ENCODE data around the gene LMNA.

LMNA gene

DNA sequence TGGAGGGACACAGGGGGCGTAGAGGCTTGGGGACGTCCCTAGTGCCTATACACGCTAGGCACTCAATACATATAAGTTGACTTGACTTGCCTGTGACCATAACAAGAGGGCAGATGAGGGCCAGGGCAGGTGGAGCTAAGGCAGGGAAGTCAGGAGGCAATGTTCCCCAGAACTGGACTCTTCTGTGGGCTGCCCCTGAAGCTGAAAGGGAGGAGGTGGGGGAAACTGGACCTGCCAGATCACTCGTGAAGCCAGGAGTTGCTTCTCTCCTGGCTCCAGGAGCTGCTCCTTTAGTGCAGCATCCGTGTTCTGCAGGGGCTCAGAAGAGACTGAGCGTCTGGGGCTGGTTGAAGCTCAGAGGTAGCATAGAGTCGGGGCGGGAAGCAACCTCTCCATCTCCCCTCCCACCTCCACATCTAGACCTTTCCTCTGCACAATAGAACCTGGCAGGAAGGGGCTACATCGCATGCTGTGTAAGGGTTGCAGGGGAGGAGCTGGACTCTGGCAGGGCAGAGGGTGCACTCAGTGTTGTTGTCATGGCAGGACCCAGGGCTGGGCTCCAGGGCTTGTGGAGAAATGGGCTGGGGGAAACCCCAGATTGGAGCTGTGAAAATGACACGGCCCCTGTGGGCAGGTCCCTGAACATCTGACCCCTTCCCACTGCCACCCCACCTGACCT lies 36.0 kb downstream of the LMNA start:
- Histone ChIP-seq H3K79me1 (ENCODE audit: low read length) (peaks cover 5% of the 10 kb centered on the region), H2AFZ (ENCODE audit: insufficient read depth, low read length, poor library complexity) (no peak overlapping the region), H3K18ac (ENCODE audit: low read length) (no peak overlapping the region), H3K23ac (ENCODE audit: low read length) (no peak overlapping the region), H3K79me2 (ENCODE audit: control insufficient read depth, insufficient read depth, low read length, poor library complexity) (no peaks in the 10 kb centered on the region), H3K4me2 (ENCODE audit: low read length) (no peak overlapping the region), H3K9me3 (ENCODE audit: insufficient read depth, low read depth, low read length) (no peaks in the 10 kb centered on the region), H4K91ac (ENCODE audit: low read depth, low read length) (no peak overlapping the region), H2BK5ac (ENCODE audit: low read depth, low read length, poor library complexity) (no peak overlapping the region), H3K14ac (ENCODE audit: low read length) (no peak overlapping the region), H3K27ac (ENCODE audit: low read depth, low read length) (no peak overlapping the region), H3K4ac (ENCODE audit: low read depth, low read length) (no peak overlapping the region), H4K8ac (ENCODE audit: low read depth, low read length) (no peak overlapping the region), H2BK12ac (ENCODE audit: low read length) (no peak overlapping the region), H2BK120ac (ENCODE audit: insufficient read depth, low read length, poor library complexity) (no peak overlapping the region), H3K36me3 (ENCODE audit: control insufficient read depth in 1 of 2, insufficient read depth in 2 of 2, low read length in 2 of 2) (no peaks in the 10 kb centered on the region), H2AK5ac (ENCODE audit: low read length) (no peak overlapping the region), H3K27me3 (ENCODE audit: insufficient read depth, low read length) (no peaks in the 10 kb centered on the region), H3K4me1 (ENCODE audit: control insufficient read depth in 1 of 2, insufficient read depth in 2 of 2, low read length in 2 of 2) (peaks cover 7 to 17% of the 10 kb centered on the region in 2 experiments), H3K9ac (ENCODE audit: low read length) (no peak overlapping the region), H3K4me3 (ENCODE audit: low read depth, low read length) (no peak overlapping the region), H4K12ac (ENCODE audit: low read depth, low read length) (no peak overlapping the region)
- WGBS (ENCODE audit: extremely low coverage, insufficient coverage, insufficient read length): no CpG with 5 or more reads among the region's 10 CpGs
- DNase-seq: no peak

DNA sequence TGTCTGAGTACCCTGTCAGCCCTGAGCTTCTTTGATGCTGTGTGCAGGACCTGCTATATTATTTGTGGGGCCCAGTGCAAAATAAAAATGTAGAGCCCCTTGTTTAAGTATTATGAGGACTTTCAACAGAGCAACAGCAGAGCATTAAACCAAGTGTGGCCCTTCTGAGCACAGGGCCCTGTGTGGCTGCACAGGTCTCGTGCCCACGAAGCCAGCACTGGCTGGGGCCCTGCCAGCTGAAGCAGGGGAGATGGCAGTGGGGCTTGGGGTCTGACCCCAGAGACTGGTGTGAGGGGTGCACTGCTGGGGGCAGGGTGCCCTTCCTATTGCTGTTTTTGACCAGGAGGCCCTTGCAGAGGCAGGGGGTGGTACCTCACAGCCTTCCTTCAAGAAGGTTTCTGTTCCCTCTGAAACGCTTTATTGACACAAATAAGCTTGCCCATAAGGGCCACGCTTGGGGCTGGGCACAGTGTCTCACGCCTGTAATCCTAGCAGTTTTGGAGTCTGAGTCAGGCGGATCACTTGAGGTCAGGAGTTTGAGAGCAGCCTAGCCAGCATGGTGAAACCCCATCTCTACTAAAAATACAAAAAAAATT lies 36.7 kb downstream of the LMNA start:
- peak; percentile 67 to 74 for DNase-seq
- H3K27ac ChIP-seq (ENCODE audit: low read depth, low read length): no peak overlapping the region
- H3K79me1 ChIP-seq (ENCODE audit: low read length): peaks cover 5% of the 10 kb centered on the region
- no peak overlapping the region for H4K12ac ChIP-seq (ENCODE audit: low read depth, low read length)
- peaks cover 7 to 17% of the 10 kb centered on the region in 2 experiments for H3K4me1 ChIP-seq (ENCODE audit: control insufficient read depth in 1 of 2, insufficient read depth in 2 of 2, low read length in 2 of 2)
- no peak overlapping the region for H3K4me2 ChIP-seq (ENCODE audit: low read length)
- no peak overlapping the region for H2AK5ac ChIP-seq (ENCODE audit: low read length)
- no peak overlapping the region for H4K91ac ChIP-seq (ENCODE audit: low read depth, low read length)
- no peaks in the 10 kb centered on the region for H3K27me3 ChIP-seq (ENCODE audit: insufficient read depth, low read length)
- no peaks in the 10 kb centered on the region for H3K79me2 ChIP-seq (ENCODE audit: control insufficient read depth, insufficient read depth, low read length, poor library complexity)
- no peak overlapping the region for H3K9ac ChIP-seq (ENCODE audit: low read length)
- H3K9me3 ChIP-seq (ENCODE audit: insufficient read depth, low read depth, low read length): no peaks in the 10 kb centered on the region
- no peak overlapping the region for H2AFZ ChIP-seq (ENCODE audit: insufficient read depth, low read length, poor library complexity)
- H2BK5ac ChIP-seq (ENCODE audit: low read depth, low read length, poor library complexity): no peak overlapping the region
- WGBS (ENCODE audit: extremely low coverage, insufficient coverage, insufficient read length): no CpG with 5 or more reads among the region's 6 CpGs
- no peak overlapping the region for H3K14ac ChIP-seq (ENCODE audit: low read length)
- H3K23ac ChIP-seq (ENCODE audit: low read length): no peak overlapping the region
- H2BK120ac ChIP-seq (ENCODE audit: insufficient read depth, low read length, poor library complexity): no peak overlapping the region
- no peaks in the 10 kb centered on the region for H3K36me3 ChIP-seq (ENCODE audit: control insufficient read depth in 1 of 2, insufficient read depth in 2 of 2, low read length in 2 of 2)
- no peak overlapping the region for H4K8ac ChIP-seq (ENCODE audit: low read depth, low read length)
- no peak overlapping the region for H3K4me3 ChIP-seq (ENCODE audit: low read depth, low read length)
- no peak overlapping the region for H2BK12ac ChIP-seq (ENCODE audit: low read length)
- no peak overlapping the region for H3K18ac ChIP-seq (ENCODE audit: low read length)
- H3K4ac ChIP-seq (ENCODE audit: low read depth, low read length): no peak overlapping the region

DNA sequence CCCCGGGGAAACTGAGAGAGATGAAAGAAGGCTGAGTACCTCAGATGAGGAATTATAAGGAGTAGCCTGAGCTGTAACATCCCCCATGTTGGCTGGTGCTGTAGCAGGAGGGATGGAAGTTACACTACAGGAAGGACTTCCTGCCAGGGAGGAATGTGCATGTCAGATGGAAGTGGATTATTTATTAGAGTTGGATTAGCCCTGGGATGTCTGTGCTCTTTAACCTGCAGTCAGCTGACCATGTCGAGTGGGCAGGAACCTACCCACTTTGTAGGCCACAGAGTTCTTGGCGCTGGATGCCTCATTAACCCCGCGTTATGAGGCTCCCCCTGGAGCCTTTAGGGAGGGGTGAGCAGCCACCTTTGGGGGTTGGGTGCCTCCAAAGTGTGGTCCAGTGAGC lies 38.1 kb downstream of the LMNA start:
- WGBS (ENCODE audit: extremely low coverage, insufficient coverage, insufficient read length): no CpG with 5 or more reads among the region's 5 CpGs
- H3K79me1 ChIP-seq (ENCODE audit: low read length): peaks cover 3% of the 10 kb centered on the region

DNA sequence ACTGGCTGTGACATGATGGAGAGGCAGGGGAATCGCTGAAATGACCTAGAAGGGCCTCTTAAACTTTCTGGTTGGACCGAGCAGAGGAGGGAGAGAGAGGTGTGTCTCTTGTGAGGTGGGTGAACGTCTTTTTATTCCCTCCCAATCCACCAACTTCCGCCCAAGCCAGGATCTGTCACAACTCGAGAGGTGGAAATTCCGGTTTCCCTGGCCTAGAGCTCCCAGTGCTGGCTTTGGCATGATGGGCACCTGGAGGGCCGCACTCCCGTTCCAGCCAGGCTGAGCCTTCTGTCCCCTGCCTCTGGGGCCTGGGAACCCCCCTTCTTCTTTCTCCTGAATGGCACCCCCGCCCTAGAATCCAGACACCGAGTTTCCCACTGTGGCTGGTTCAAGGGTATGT lies 38.9 kb downstream of the LMNA start, which contains the start of gene SEMA4A:
Gene SEMA4A (plus strand): TSS at position 224 of the 400 bp plus-strand sequence. CDS start 994 bp downstream, outside the sequence.
- peak within 1 kb of the TSS; percentile 40 for H4K12ac ChIP-seq (ENCODE audit: low read depth, low read length)
- H2BK12ac ChIP-seq (ENCODE audit: low read length): no peak within 1 kb of the TSS
- peak; percentile 61 to 85 for DNase-seq
- H3K79me2 ChIP-seq (ENCODE audit: control insufficient read depth, insufficient read depth, low read length, poor library complexity): no peaks in the 10 kb centered on the region
- H2BK120ac ChIP-seq (ENCODE audit: insufficient read depth, low read length, poor library complexity): no peak within 1 kb of the TSS
- H2BK5ac ChIP-seq (ENCODE audit: low read depth, low read length, poor library complexity): no peak within 1 kb of the TSS
- H3K4ac ChIP-seq (ENCODE audit: low read depth, low read length): no peak within 1 kb of the TSS
- H3K4me3 ChIP-seq (ENCODE audit: low read depth, low read length): no peak within 1 kb of the TSS
- no peak within 1 kb of the TSS for H3K9ac ChIP-seq (ENCODE audit: low read length)
- peak within 1 kb of the TSS; percentile 52 for H2AFZ ChIP-seq (ENCODE audit: insufficient read depth, low read length, poor library complexity)
- no peak within 1 kb of the TSS for H3K27ac ChIP-seq (ENCODE audit: low read depth, low read length)
- peaks cover 3% of the 10 kb centered on the region for H3K79me1 ChIP-seq (ENCODE audit: low read length)
- no peak within 1 kb of the TSS for H4K91ac ChIP-seq (ENCODE audit: low read depth, low read length)
- H3K27me3 ChIP-seq (ENCODE audit: insufficient read depth, low read length): no peaks in the 10 kb centered on the region
- H3K4me1 ChIP-seq (ENCODE audit: control insufficient read depth in 1 of 2, insufficient read depth in 2 of 2, low read length in 2 of 2): peaks cover 7 to 11% of the 10 kb centered on the region in 2 experiments
- H2AK5ac ChIP-seq (ENCODE audit: low read length): peak within 1 kb of the TSS; percentile 33
- H3K4me2 ChIP-seq (ENCODE audit: low read length): no peak within 1 kb of the TSS
- WGBS (ENCODE audit: extremely low coverage, insufficient coverage, insufficient read length): no CpG with 5 or more reads among the region's 10 CpGs
- no peak within 1 kb of the TSS for H4K8ac ChIP-seq (ENCODE audit: low read depth, low read length)
- no peaks in the 10 kb centered on the region for H3K36me3 ChIP-seq (ENCODE audit: control insufficient read depth in 1 of 2, insufficient read depth in 2 of 2, low read length in 2 of 2)
- no peaks in the 10 kb centered on the region for H3K9me3 ChIP-seq (ENCODE audit: insufficient read depth, low read depth, low read length)
- no peak within 1 kb of the TSS for H3K18ac ChIP-seq (ENCODE audit: low read length)
- no peak within 1 kb of the TSS for H3K23ac ChIP-seq (ENCODE audit: low read length)
- no peak within 1 kb of the TSS for H3K14ac ChIP-seq (ENCODE audit: low read length)

More for the DNA sequence above, 38.1 kb downstream of the LMNA start:
- Histone ChIP-seq H4K8ac (ENCODE audit: low read depth, low read length) (no peak overlapping the region), H2AK5ac (ENCODE audit: low read length) (no peak overlapping the region), H2BK120ac (ENCODE audit: insufficient read depth, low read length, poor library complexity) (no peak overlapping the region), H4K12ac (ENCODE audit: low read depth, low read length) (no peak overlapping the region), H3K27ac (ENCODE audit: low read depth, low read length) (no peak overlapping the region), H3K9me3 (ENCODE audit: insufficient read depth, low read depth, low read length) (no peaks in the 10 kb centered on the region), H3K14ac (ENCODE audit: low read length) (no peak overlapping the region), H2AFZ (ENCODE audit: insufficient read depth, low read length, poor library complexity) (no peak overlapping the region), H3K4me2 (ENCODE audit: low read length) (no peak overlapping the region), H3K4me3 (ENCODE audit: low read depth, low read length) (no peak overlapping the region), H3K79me2 (ENCODE audit: control insufficient read depth, insufficient read depth, low read length, poor library complexity) (no peaks in the 10 kb centered on the region), H4K91ac (ENCODE audit: low read depth, low read length) (no peak overlapping the region), H3K36me3 (ENCODE audit: control insufficient read depth in 1 of 2, insufficient read depth in 2 of 2, low read length in 2 of 2) (no peaks in the 10 kb centered on the region), H3K4ac (ENCODE audit: low read depth, low read length) (no peak overlapping the region), H3K27me3 (ENCODE audit: insufficient read depth, low read length) (no peaks in the 10 kb centered on the region), H3K9ac (ENCODE audit: low read length) (no peak overlapping the region), H3K23ac (ENCODE audit: low read length) (no peak overlapping the region), H2BK12ac (ENCODE audit: low read length) (no peak overlapping the region), H2BK5ac (ENCODE audit: low read depth, low read length, poor library complexity) (no peak overlapping the region), H3K18ac (ENCODE audit: low read length) (no peak overlapping the region), H3K4me1 (ENCODE audit: control insufficient read depth in 1 of 2, insufficient read depth in 2 of 2, low read length in 2 of 2) (peaks cover 7 to 11% of the 10 kb centered on the region in 2 experiments)
- no peak for DNase-seq
